Trophoblast cell (in vitro differentiated cells and primary cell): Measurements from ENCODE around the gene A4GALT.

Experiments
- DNase-seq, 2 donors: peaks; one replicate each; pipeline ENCODE4 v3.0.0-alpha.2; 2016
- H2AFZ ChIP-seq: 2 replicates; pipeline ENCODE4 v1.6.1; 2013; ENCODE audit warnings: low read length, moderate library complexity, mild to moderate bottlenecking; ENCODE audit not compliant: insufficient read depth, poor library complexity
- H2AK5ac ChIP-seq: 2 replicates; pipeline ENCODE4 v1.6.1; 2013; ENCODE audit warnings: mild to moderate bottlenecking, low read length
- H2BK120ac ChIP-seq: 2 replicates; pipeline ENCODE4 v1.6.1; 2013; ENCODE audit warnings: low read length, mild to moderate bottlenecking, moderate library complexity; ENCODE audit not compliant: insufficient read depth, poor library complexity
- H2BK12ac ChIP-seq: 2 replicates; pipeline ENCODE4 v1.6.1; 2013; ENCODE audit warnings: mild to moderate bottlenecking, low read length, moderate library complexity
- H2BK5ac ChIP-seq: 2 replicates; pipeline ENCODE4 v1.6.1; 2013; ENCODE audit warnings: low read length, low read depth, moderate library complexity, mild to moderate bottlenecking; ENCODE audit not compliant: poor library complexity
- H3K14ac ChIP-seq: 2 replicates; pipeline ENCODE4 v1.6.1; 2013; ENCODE audit warnings: mild to moderate bottlenecking, low read length
- H3K18ac ChIP-seq: 2 replicates; pipeline ENCODE4 v1.6.1; 2013; ENCODE audit warnings: mild to moderate bottlenecking, low read length
- H3K23ac ChIP-seq: 2 replicates; pipeline ENCODE4 v1.6.1; 2013; ENCODE audit warnings: low read length
- H3K27ac ChIP-seq: 2 replicates; pipeline ENCODE4 v1.5.1; 2013; ENCODE audit warnings: low read depth, mild to moderate bottlenecking, inconsistent platforms, low read length, moderate library complexity
- H3K27me3 ChIP-seq: 2 replicates; pipeline ENCODE4 v1.6.1; 2013; ENCODE audit warnings: inconsistent platforms, mild to moderate bottlenecking, low read length, moderate library complexity; ENCODE audit not compliant: insufficient read depth
- H3K36me3 ChIP-seq, 2 experiments: 1 replicate in 1 of 2; 2 replicates in 1 of 2; pipeline ENCODE4 v1.6.1; 2013; ENCODE audit warnings: low read length in 2 of 2, mild to moderate bottlenecking in 2 of 2, moderate library complexity in 1 of 2; ENCODE audit not compliant: insufficient read depth in 2 of 2, control insufficient read depth in 1 of 2
- H3K4ac ChIP-seq: 2 replicates; pipeline ENCODE4 v1.6.1; 2013; ENCODE audit warnings: low read depth, mild to moderate bottlenecking, low read length, moderate library complexity
- H3K4me1 ChIP-seq, 2 experiments: 1 replicate in 1 of 2; 2 replicates in 1 of 2; pipeline ENCODE4 v1.6.1; 2013; ENCODE audit warnings: low read length in 2 of 2, mild to moderate bottlenecking in 2 of 2, moderate library complexity in 1 of 2; ENCODE audit not compliant: insufficient read depth in 2 of 2, control insufficient read depth in 1 of 2
- H3K4me2 ChIP-seq: 2 replicates; pipeline ENCODE4 v1.6.1; 2013; ENCODE audit warnings: inconsistent platforms, mild to moderate bottlenecking, low read length, moderate library complexity
- H3K4me3 ChIP-seq: 2 replicates; pipeline ENCODE4 v1.5.1; 2013; ENCODE audit warnings: mild to moderate bottlenecking, low read depth, low read length, inconsistent platforms
- H3K79me1 ChIP-seq: one replicate; pipeline ENCODE4 v1.6.1; 2013; ENCODE audit warnings: low read length
- H3K79me2 ChIP-seq: 2 replicates; pipeline ENCODE4 v1.6.1; 2013; ENCODE audit warnings: low read length, mild to moderate bottlenecking; ENCODE audit not compliant: control insufficient read depth, insufficient read depth, poor library complexity
- H3K9ac ChIP-seq: 2 replicates; pipeline ENCODE4 v1.6.1; 2013; ENCODE audit warnings: mild to moderate bottlenecking, low read length
- H3K9me3 ChIP-seq: 2 replicates; pipeline ENCODE4 v1.6.1; 2013; ENCODE audit warnings: low read depth, mild to moderate bottlenecking, control low read depth, inconsistent platforms, low read length; ENCODE audit not compliant: insufficient read depth
- H4K12ac ChIP-seq: 2 replicates; pipeline ENCODE4 v1.6.1; 2013; ENCODE audit warnings: low read depth, mild to moderate bottlenecking, low read length, moderate library complexity
- H4K8ac ChIP-seq: 2 replicates; pipeline ENCODE4 v1.6.1; 2013; ENCODE audit warnings: low read depth, mild to moderate bottlenecking, low read length, moderate library complexity
- H4K91ac ChIP-seq: one replicate; pipeline ENCODE4 v1.6.1; 2013; ENCODE audit warnings: low read depth, mild to moderate bottlenecking, low read length, moderate library complexity
- WGBS: extraction: QIAGEN DNeasy Blood & Tissue Kit; methylation state at CpG from one replicate; pipeline ENCODE4 v1.1.7; 2013; ENCODE audit warnings: missing lambda C conversion rate; ENCODE audit not compliant: insufficient read length, insufficient coverage; ENCODE audit errors: extremely low coverage; 5-methylcytosine and 5-hydroxymethylcytosine counted together

Gene A4GALT

DNA sequence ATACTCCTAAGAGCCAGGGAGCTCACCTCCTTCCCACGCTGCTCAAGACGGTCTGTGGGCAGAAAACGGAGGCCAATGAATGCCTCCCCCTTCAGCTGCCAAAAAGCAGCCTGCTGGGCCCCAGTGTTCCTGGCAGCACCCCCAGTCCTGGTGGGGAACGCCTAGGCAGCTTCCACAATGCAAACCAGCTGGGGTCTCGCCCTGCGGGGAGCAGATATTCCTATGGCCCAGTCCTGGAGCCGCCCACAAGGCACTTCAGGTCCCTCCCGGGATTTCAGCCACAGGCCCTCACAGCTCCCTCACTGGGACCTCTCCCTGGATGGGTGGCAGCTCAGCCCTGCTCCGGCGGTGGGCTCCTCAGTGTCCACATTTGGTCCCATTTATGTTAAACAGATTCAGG lies 29.2 kb downstream of the A4GALT start:
- no CpG with 5 or more reads among the region's 10 CpGs for WGBS
- H3K9ac ChIP-seq, result no peak overlapping the region

GRCh38 chr22:42688241-42689211 lies 32.1 kb downstream of the A4GALT start:
- peak overlapping the region; percentile 35 for H3K4me2 ChIP-seq
- H3K79me1 ChIP-seq, result peaks cover 13% of the 10 kb centered on the region
- H3K4ac ChIP-seq, result peak overlapping the region; percentile 10
- H2AFZ ChIP-seq, result peak overlapping the region; percentile 69
- WGBS, result no CpG with 5 or more reads among the region's 25 CpGs
- H4K8ac ChIP-seq, result peak overlapping the region; percentile 63
- H3K79me2 ChIP-seq, result peaks cover 1% of the 10 kb centered on the region
- peak overlapping the region; percentile 55 for H2BK12ac ChIP-seq
- peak overlapping the region; percentile 64 for H4K91ac ChIP-seq
- no peak overlapping the region for H4K12ac ChIP-seq
- H3K27ac ChIP-seq, result peak overlapping the region; percentile 63
- H3K14ac ChIP-seq, result peak overlapping the region; percentile 40
- peaks cover 0 to 5% of the 10 kb centered on the region in 2 experiments for H3K36me3 ChIP-seq
- peaks cover 12 to 16% of the 10 kb centered on the region in 2 experiments for H3K4me1 ChIP-seq
- no peaks in the 10 kb centered on the region for H3K27me3 ChIP-seq
- H2AK5ac ChIP-seq, result peak overlapping the region; percentile 18
- H3K9ac ChIP-seq, result no peak overlapping the region
- H3K18ac ChIP-seq, result peak overlapping the region; percentile 54
- H3K4me3 ChIP-seq, result no peak overlapping the region
- H3K9me3 ChIP-seq, result peaks cover 2% of the 10 kb centered on the region
- peak overlapping the region; percentile 57 for H2BK120ac ChIP-seq
- no peak overlapping the region for H3K23ac ChIP-seq
- peak; percentile 95 to 97 for DNase-seq
- H2BK5ac ChIP-seq, result peak overlapping the region; percentile 47

More for the DNA sequence above, 29.2 kb downstream of the A4GALT start:
- H3K27me3 ChIP-seq, result no peaks in the 10 kb centered on the region
- H3K4me3 ChIP-seq, result no peak overlapping the region
- H2AFZ ChIP-seq, result no peak overlapping the region
- no peak overlapping the region for H2BK12ac ChIP-seq
- H3K9me3 ChIP-seq, result peaks cover 2% of the 10 kb centered on the region
- no peak overlapping the region for H3K4me2 ChIP-seq
- H2BK5ac ChIP-seq, result no peak overlapping the region
- H4K91ac ChIP-seq, result no peak overlapping the region
- H3K18ac ChIP-seq, result no peak overlapping the region
- no peak overlapping the region for H4K12ac ChIP-seq
- no peak overlapping the region for H2BK120ac ChIP-seq
- no peak overlapping the region for H3K4ac ChIP-seq
- no peak overlapping the region for H2AK5ac ChIP-seq
- peaks cover 0 to 5% of the 10 kb centered on the region in 2 experiments for H3K36me3 ChIP-seq
- peaks cover 12% of the 10 kb centered on the region in 2 experiments for H3K4me1 ChIP-seq
- no peak overlapping the region for H3K14ac ChIP-seq
- no peak overlapping the region for H4K8ac ChIP-seq
- no peak for DNase-seq
- peaks cover 13% of the 10 kb centered on the region for H3K79me1 ChIP-seq
- H3K27ac ChIP-seq, result no peak overlapping the region
- no peak overlapping the region for H3K23ac ChIP-seq
- H3K79me2 ChIP-seq, result peaks cover 1% of the 10 kb centered on the region

DNA sequence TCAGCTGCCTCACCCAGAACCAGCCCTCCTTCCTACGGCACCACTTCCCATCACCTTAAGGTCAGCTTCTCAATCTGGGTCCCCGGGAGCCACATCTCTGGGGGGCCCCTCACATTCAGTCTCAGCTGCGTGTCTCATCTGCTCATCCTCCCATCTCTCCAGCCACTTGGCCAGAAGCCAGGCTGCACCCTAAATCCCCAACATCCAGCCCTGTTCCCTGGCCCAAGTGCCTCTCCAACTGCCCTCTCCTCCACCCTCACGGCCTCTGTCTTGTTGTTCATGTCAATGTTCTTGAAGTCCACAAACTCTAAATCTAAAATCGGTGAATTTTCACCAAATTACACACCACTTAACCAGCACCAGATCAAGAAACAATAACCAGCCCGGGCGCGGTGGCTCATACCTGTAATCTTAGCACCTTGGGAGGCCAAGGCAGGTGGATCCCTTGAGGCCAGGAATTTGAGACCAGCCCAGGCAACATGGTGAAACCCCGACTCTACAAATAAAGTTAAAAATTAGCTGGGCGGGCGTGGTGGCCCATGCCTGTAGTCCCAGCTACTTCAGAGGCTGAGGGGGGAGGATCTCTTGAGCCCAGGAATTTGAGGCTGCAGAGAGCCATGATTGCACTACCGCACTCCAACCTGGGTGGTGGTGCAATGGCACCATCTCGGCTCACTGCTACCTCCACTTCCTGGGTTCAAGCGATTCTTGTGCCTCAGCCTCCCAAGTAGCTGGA lies 33.7 kb downstream of the A4GALT start:
- DNase-seq, result peak; percentile 71
- Histone ChIP-seq H3K27me3 (no peaks in the 10 kb centered on the region), H4K8ac (no peak overlapping the region), H3K4ac (no peak overlapping the region), H2BK12ac (peak overlapping the region; percentile 56), H3K4me1 (peaks cover 12 to 16% of the 10 kb centered on the region in 2 experiments), H3K79me2 (peaks cover 1% of the 10 kb centered on the region), H2BK5ac (no peak overlapping the region), H2AFZ (no peak overlapping the region), H3K4me2 (no peak overlapping the region), H3K9me3 (no peaks in the 10 kb centered on the region), H3K4me3 (no peak overlapping the region), H4K91ac (peak overlapping the region; percentile 41), H3K27ac (no peak overlapping the region), H3K9ac (no peak overlapping the region), H3K18ac (no peak overlapping the region), H4K12ac (no peak overlapping the region), H3K14ac (no peak overlapping the region), H2AK5ac (peak overlapping the region; percentile 52), H3K79me1 (peaks cover 13% of the 10 kb centered on the region), H2BK120ac (no peak overlapping the region), H3K36me3 (no peaks in the 10 kb centered on the region), H3K23ac (no peak overlapping the region)
- no CpG with 5 or more reads among the region's 14 CpGs for WGBS

DNA sequence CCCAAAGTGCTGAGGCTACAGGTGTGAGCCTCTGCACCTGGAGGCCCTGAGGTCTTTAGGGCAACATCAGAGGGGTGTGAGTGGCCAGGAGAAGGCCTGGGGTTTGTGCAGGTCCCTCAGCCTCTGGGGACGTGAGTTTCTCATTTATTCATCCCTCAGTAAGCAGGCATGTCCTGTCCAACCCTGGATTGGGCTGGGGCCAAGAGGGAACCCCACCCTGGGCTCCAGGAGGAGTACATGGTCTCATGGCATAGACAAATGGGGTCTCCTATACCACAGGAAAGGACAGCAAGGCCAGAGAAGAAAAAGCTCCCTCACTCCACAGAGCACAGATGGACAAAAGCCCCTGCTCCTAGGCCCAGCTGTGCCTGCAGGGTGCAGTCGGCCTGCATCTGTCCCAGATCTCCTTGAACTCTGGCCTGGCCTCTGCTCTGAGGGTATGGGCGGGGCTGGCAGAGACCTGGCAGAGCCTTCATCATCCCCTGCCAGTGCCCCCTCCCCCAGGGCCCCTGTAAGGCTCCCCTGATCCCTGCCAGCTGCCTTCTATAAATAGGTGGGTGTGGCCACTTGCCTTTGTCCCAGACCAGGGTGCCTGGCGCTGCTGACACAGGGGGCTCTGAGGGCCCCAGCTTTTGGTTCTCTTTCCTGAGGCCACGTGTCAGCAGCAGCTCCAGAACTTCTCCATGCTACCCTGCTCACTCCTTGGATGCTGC lies 34.6 kb downstream of the A4GALT start:
- no peak for DNase-seq
- Histone ChIP-seq H3K18ac (no peak overlapping the region), H2AFZ (no peak overlapping the region), H3K36me3 (no peaks in the 10 kb centered on the region), H3K79me2 (peaks cover 1% of the 10 kb centered on the region), H3K4me3 (no peak overlapping the region), H2BK12ac (peak overlapping the region; percentile 56), H3K14ac (no peak overlapping the region), H3K27ac (no peak overlapping the region), H3K27me3 (no peaks in the 10 kb centered on the region), H3K79me1 (peaks cover 13% of the 10 kb centered on the region), H4K91ac (no peak overlapping the region), H3K4ac (no peak overlapping the region), H3K9ac (no peak overlapping the region), H2AK5ac (no peak overlapping the region), H4K12ac (no peak overlapping the region), H2BK5ac (no peak overlapping the region), H3K4me2 (no peak overlapping the region), H3K4me1 (peaks cover 12 to 16% of the 10 kb centered on the region in 2 experiments), H3K23ac (no peak overlapping the region), H3K9me3 (no peaks in the 10 kb centered on the region), H4K8ac (no peak overlapping the region), H2BK120ac (no peak overlapping the region)
- WGBS, result no CpG with 5 or more reads among the region's 5 CpGs
